Measurements from ENCODE around the gene EPN1.

- no peak for TF ChIP-seq CTCF (IDR thresholded peaks at IDR 0.05; ENCODE audit: insufficient read depth, low read depth, low read length)
- no peak for TF ChIP-seq EZH2 (IDR thresholded peaks at IDR 0.05; ENCODE audit: insufficient read depth, low read length)
Observed at GRCh38 chr19:55690769-55691545, 15.9 kb downstream of the EPN1 start.

All from astrocyte (in vitro differentiated cells and primary cell).